HG03139 (cell line): Measurements from ENCODE around the gene GRM8.

Experiments
- ATAC-seq: cut with Tn5 transposase; IDR thresholded peaks from one replicate; pipeline ENCODE4 v1.9.1; 2021; ENCODE audit not compliant: unreplicated experiment

The GRM8 gene

GRCh38 chr7:127035203-127035849 is 217.4 kb downstream of the GRM8 start:
- no peak for ATAC-seq

GRCh38 chr7:127034186-127034806 is 218.4 kb downstream of the GRM8 start:
- no peak for ATAC-seq

GRCh38 chr7:127029823-127030222 is 222.9 kb downstream of the GRM8 start:
- ATAC-seq = no peak

- ATAC-seq = no peak
Observed at GRCh38 chr7:127021857-127022256, 230.9 kb downstream of the GRM8 start.

GRCh38 chr7:127021019-127021738 is 231.6 kb downstream of the GRM8 start:
- no peak for ATAC-seq

GRCh38 chr7:127018889-127019288 is 233.9 kb downstream of the GRM8 start:
- no peak for ATAC-seq

GRCh38 chr7:127017196-127017595 is 235.5 kb downstream of the GRM8 start:
- ATAC-seq = no peak

GRCh38 chr7:127000725-127001124 is 252.0 kb downstream of the GRM8 start:
- ATAC-seq = no peak

GRCh38 chr7:126996659-126997058 is 256.1 kb downstream of the GRM8 start:
- no peak for ATAC-seq

- no peak for ATAC-seq
Observed at GRCh38 chr7:126993626-126994213, 259.0 kb downstream of the GRM8 start.

- no peak for ATAC-seq
Observed at GRCh38 chr7:126988022-126988421, 264.7 kb downstream of the GRM8 start.

GRCh38 chr7:126979722-126980121 is 273.0 kb downstream of the GRM8 start:
- ATAC-seq = no peak

- ATAC-seq = no peak
Observed at GRCh38 chr7:126978865-126979264, 273.9 kb downstream of the GRM8 start.

- no peak for ATAC-seq
Observed at GRCh38 chr7:126973066-126973465, 279.7 kb downstream of the GRM8 start.

- no peak for ATAC-seq
Observed at GRCh38 chr7:126972571-126972970, 280.2 kb downstream of the GRM8 start.

GRCh38 chr7:126959649-126960048 is 293.1 kb downstream of the GRM8 start:
- no peak for ATAC-seq

GRCh38 chr7:126958367-126958766 is 294.4 kb downstream of the GRM8 start:
- ATAC-seq = no peak

GRCh38 chr7:126957443-126957842 is 295.3 kb downstream of the GRM8 start:
- ATAC-seq = no peak

- no peak for ATAC-seq
Observed at GRCh38 chr7:126953461-126953860, 299.3 kb downstream of the GRM8 start.

- peak; percentile 86 for ATAC-seq
Observed at GRCh38 chr7:126948664-126949063, 304.1 kb downstream of the GRM8 start.

GRCh38 chr7:126940723-126941307 is 311.9 kb downstream of the GRM8 start:
- ATAC-seq = no peak
